Retinal pigment epithelial cell (primary cell): ENCODE measurements around the gene TRRAP.

Experiments used
- DNase-seq: peaks from one replicate; pipeline ENCODE4 v3.0.0-alpha.2; 2010; ENCODE audit warnings: low read depth
- H3K4me3 ChIP-seq: 2 replicates; pipeline ENCODE4 v1.5.1; 2011; ENCODE audit warnings: mild to moderate bottlenecking, low read length, control low read depth, moderate library complexity
- TF ChIP-seq, protein P1 (sequence below): conservative IDR thresholded peaks from 2 replicates; pipeline ENCODE4 v1.5.1; 2011; ENCODE audit warnings: low read depth, low read length, control low read depth, inconsistent platforms

Gene TRRAP

DNA sequence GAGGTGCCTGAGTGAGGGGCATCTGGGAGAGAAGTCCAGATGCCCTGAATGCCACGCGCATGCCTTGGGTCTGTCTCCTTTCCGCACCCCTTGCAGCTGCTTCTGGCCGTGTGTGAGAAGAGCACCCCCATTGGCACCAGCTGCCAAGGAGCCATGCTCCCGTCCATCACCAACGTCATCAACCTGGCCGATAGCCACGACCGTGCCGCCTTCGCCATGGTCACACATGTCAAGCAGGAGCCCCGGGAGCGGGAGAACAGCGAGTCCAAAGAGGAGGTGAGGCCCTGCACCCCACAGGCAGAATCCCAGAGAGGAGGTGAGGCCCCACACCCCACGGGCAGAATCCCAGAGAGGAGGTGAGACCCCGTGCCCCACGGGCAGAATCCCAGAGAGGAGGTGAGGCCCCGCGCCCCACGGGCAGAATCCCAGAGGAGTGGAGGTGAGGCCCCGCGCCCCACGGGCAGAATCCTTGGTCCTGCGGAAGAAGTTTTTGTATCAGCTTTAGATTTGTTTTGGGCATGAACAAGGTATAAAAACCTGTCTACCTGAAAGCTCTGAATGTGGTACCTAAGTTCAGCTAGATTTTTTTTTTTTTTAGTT lies 91.8 kb downstream of the TRRAP start:
- H3K4me3 ChIP-seq: no peak overlapping the region
- DNase-seq: no peak
- TF ChIP-seq, protein P1, sequence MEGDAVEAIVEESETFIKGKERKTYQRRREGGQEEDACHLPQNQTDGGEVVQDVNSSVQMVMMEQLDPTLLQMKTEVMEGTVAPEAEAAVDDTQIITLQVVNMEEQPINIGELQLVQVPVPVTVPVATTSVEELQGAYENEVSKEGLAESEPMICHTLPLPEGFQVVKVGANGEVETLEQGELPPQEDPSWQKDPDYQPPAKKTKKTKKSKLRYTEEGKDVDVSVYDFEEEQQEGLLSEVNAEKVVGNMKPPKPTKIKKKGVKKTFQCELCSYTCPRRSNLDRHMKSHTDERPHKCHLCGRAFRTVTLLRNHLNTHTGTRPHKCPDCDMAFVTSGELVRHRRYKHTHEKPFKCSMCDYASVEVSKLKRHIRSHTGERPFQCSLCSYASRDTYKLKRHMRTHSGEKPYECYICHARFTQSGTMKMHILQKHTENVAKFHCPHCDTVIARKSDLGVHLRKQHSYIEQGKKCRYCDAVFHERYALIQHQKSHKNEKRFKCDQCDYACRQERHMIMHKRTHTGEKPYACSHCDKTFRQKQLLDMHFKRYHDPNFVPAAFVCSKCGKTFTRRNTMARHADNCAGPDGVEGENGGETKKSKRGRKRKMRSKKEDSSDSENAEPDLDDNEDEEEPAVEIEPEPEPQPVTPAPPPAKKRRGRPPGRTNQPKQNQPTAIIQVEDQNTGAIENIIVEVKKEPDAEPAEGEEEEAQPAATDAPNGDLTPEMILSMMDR: no peak

DNA sequence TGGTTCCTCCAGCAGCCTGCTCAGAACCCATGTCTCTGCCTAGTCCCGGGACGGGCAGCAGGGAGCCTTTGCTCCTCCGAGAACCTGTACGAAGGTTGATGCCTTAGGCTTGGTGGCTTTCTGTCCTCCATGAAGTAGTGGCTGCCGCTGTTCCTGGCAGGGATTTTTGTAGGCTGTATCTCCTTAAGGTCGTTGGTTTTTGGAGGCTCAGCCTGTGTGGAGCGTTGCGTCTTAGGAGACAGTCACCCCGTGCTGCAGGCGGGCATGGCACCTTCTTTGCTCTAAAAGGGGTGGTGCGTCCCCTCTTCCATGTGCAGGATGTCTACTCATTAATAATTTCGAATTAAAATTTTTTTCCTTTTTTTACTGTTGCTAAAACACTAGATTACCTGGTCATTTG lies 92.5 kb downstream of the TRRAP start:
- H3K4me3 ChIP-seq: no peak overlapping the region
- TF ChIP-seq, protein P1: no peak
- no peak for DNase-seq

DNA sequence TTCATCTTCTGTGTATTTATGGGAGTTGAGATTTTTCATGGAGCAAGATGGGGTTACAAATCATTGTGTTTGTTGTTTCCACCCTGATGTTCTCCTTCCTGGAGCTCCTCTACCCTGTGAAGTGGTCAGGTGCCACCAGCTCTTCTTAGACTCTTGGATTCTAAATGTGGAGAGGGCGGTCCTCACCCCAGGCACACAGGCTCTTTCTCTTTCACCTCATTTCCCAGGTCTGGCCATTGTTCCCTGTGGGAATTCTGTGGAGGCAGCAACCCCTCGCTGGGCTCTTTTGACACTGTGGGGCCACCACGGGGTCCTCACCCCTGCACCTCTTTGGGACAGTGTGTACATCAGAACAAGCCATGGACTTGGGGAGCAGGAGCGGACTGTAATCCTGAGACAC lies 95.9 kb downstream of the TRRAP start:
- TF ChIP-seq, protein P1: no peak
- H3K4me3 ChIP-seq: no peak overlapping the region
- DNase-seq: no peak

DNA sequence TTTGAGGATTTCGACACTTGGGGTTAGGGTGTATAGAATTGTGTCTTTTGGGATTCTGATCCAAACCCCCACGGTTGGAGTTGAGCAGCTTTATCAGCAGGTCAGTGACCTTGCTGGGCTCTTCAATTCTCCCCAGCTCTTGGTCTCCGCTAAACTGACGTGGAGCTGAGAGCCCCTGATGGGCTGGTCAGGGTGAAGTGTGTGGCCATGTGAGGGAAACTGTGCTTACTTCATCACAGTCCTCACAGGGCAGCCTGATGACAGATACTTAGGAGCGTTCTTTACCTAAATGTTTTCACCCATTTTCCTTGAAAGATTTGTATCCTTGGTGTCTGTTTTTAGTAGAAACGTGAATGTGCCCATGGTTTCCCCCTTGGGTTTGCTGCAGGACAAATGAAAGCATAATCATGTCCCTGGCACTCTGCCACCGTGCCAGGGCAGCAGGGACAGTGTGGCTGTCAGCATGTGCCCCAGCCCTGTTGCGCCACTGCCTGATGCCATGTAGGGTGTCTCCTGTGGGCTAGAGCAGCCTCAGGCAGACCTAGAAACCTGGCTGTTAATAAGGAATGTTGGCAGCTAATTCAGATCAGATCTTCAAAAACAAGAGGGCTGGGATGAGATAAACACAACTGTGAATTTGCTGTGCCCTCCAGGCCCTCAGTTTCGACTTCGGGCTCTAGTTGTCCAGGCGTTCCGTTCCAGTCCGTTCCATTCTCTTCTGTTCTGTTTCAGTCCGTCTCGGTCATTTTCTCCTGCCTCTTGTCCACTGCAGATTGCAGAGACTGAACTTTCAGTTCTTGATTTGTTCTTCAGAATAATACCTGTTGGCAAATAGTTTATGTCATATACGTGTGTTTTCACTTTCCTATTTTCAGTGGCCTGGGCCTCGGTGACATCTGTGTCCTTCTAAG lies 96.8 kb downstream of the TRRAP start:
- TF ChIP-seq, protein P1: no peak
- H3K4me3 ChIP-seq: no peak overlapping the region
- no peak for DNase-seq

DNA sequence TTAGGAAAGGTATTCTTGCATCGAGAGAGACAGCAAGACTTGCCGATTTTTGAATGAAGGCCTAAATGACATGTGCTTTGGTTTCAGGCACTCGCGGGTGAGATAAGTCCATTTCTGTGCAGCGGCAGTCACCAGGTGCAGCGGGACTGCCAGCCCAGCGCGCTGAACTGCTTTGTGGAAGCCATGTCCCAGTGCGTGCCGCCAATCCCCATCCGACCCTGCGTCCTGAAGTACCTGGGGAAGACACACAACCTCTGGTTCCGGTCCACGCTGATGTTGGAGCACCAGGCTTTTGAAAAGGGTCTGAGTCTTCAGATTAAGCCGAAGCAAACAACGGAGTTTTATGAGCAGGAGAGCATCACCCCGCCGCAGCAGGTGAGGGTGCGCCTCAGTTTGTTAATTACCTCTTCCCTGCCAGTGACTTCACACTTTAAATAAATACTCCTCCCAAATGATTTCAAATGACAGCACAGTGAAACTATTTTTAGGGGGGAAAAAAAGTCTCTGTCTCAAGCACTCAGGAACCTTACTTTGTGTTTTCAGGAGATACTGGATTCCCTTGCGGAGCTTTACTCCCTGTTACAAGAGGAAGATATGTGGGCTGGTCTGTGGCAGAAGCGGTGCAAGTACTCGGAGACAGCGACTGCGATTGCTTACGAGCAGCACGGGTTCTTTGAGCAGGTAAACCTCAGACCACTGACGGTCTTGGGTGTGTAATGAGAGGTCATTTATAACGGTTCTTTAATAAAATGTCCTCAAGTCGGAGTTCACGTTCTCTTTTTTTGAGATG lies 98.3 kb downstream of the TRRAP start:
- TF ChIP-seq, protein P1: no peak
- no peak overlapping the region for H3K4me3 ChIP-seq
- DNase-seq: no peak

DNA sequence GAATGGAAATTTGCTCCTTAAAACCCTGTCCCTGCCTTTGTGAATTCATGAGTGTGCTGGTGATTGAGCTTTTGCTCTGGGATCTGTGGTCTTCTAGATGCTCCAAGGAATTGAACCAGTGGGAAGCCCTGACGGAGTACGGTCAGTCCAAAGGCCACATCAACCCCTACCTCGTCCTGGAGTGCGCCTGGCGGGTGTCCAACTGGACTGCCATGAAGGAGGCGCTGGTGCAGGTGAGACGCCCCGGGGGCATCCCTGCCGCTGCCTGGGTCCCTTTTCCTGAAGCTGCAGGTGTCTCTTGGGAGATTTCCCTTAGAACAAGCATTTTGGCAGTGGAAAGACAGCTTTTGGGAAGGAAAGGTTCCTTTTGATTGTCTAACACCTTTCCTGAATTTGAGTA lies 100.3 kb downstream of the TRRAP start:
- DNase-seq: no peak
- TF ChIP-seq, protein P1: no peak
- no peak overlapping the region for H3K4me3 ChIP-seq
